ENCODE measurements around the gene GLT1D1.

Gene GLT1D1

GRCh38 chr12:128856035-128856790, 2.9 kb downstream of the GLT1D1 start:
- DNase-seq (ENCODE audit: low spot score), result no peak

- no peak for DNase-seq (ENCODE audit: low spot score)
Observed at GRCh38 chr12:128856791-128857078, 3.5 kb downstream of the GLT1D1 start.

- DNase-seq (ENCODE audit: low spot score), result no peak
Observed at GRCh38 chr12:128857133-128857763, 4.0 kb downstream of the GLT1D1 start.

GRCh38 chr12:128859311-128859710, 6.0 kb downstream of the GLT1D1 start:
- no peak for DNase-seq (ENCODE audit: low spot score)

- no peak for DNase-seq (ENCODE audit: low spot score)
Observed at GRCh38 chr12:128861226-128862016, 8.1 kb downstream of the GLT1D1 start.

GRCh38 chr12:128863957-128864356, 10.7 kb downstream of the GLT1D1 start:
- DNase-seq (ENCODE audit: low spot score), result no peak

GRCh38 chr12:128864516-128865186, 11.4 kb downstream of the GLT1D1 start:
- no peak for DNase-seq (ENCODE audit: low spot score)

GRCh38 chr12:128867466-128867865, 14.2 kb downstream of the GLT1D1 start:
- no peak for DNase-seq (ENCODE audit: low spot score)

GRCh38 chr12:128871516-128871892, 18.2 kb downstream of the GLT1D1 start:
- DNase-seq (ENCODE audit: low spot score), result no peak

GRCh38 chr12:128872303-128872702, 19.0 kb downstream of the GLT1D1 start:
- no peak for DNase-seq (ENCODE audit: low spot score)

GRCh38 chr12:128876559-128876958, 23.3 kb downstream of the GLT1D1 start:
- no peak for DNase-seq (ENCODE audit: low spot score)

GRCh38 chr12:128879898-128880764, 26.9 kb downstream of the GLT1D1 start:
- no peak for DNase-seq (ENCODE audit: low spot score)

GRCh38 chr12:128891856-128892255, 38.6 kb downstream of the GLT1D1 start:
- DNase-seq (ENCODE audit: low spot score), result no peak

- no peak for DNase-seq (ENCODE audit: low spot score)
Observed at GRCh38 chr12:128903236-128903635, 50.0 kb downstream of the GLT1D1 start.

- DNase-seq (ENCODE audit: low spot score), result no peak
Observed at GRCh38 chr12:128905003-128905544, 51.8 kb downstream of the GLT1D1 start.

GRCh38 chr12:128906485-128907137, 53.3 kb downstream of the GLT1D1 start:
- DNase-seq (ENCODE audit: low spot score), result no peak

- no peak for DNase-seq (ENCODE audit: low spot score)
Observed at GRCh38 chr12:128908254-128908653, 55.0 kb downstream of the GLT1D1 start.

GRCh38 chr12:128909653-128910052, 56.4 kb downstream of the GLT1D1 start:
- no peak for DNase-seq (ENCODE audit: low spot score)

- DNase-seq (ENCODE audit: low spot score), result no peak
Observed at GRCh38 chr12:128910629-128911028, 57.4 kb downstream of the GLT1D1 start.

GRCh38 chr12:128911861-128912260, 58.6 kb downstream of the GLT1D1 start:
- DNase-seq (ENCODE audit: low spot score), result no peak

Data from ecto neural progenitor cell (in vitro differentiated cells).